H1 (cell line): ENCODE data around the gene POU3F1. TPM values are rescaled to one million over a fixed set of nuclear protein-coding genes. Genes with fewer than 3 reads are reported as not detected.

Experiments
- E2F6 ChIP-seq: IDR thresholded peaks from 2 replicates; pipeline ENCODE4 v1.6.1; 2012; ENCODE audit warnings: inconsistent platforms
- POU5F1 ChIP-seq: IDR thresholded peaks from 2 replicates; pipeline ENCODE4 v1.6.1; 2011; ENCODE audit warnings: low read depth, mild to moderate bottlenecking, low read length, moderate library complexity
- polyA plus RNA-seq, 7 experiments: library from polyadenylated mRNA; depleted of rRNA in 3 of 7; stranded (reverse) in 5 of 7; unstranded in 2 of 7; fragments of >200 nt in 5 of 7; fragments of 200-250 nt in 2 of 7; gene quantifications; 1 replicate in 5 of 7; 2 replicates in 1 of 7; 4 replicates in 1 of 7; pipeline versions ENCODE4 v1.2.1 to v1.2.3, GENCODE V29; 2011 to 2013; ENCODE audit warnings: missing spikeins in 2 of 7, mixed read lengths in 2 of 7
- total RNA-seq: library from RNA; stranded (reverse); fragmentation: NEBNext Ultra II Directional; extraction: Animal tissue kit (Norgen Biotek cat#: 25700); gene quantifications from 2 replicates; pipeline ENCODE4 v1.2.1, GENCODE V29; 2021

POU3F1 gene
- total and polyA plus RNA-seq, 2 of the 8 experiments (the other 6 are each of a cell fraction or from before 2014, with no cell fraction given): 4.2 to 10.8 TPM

DNA sequence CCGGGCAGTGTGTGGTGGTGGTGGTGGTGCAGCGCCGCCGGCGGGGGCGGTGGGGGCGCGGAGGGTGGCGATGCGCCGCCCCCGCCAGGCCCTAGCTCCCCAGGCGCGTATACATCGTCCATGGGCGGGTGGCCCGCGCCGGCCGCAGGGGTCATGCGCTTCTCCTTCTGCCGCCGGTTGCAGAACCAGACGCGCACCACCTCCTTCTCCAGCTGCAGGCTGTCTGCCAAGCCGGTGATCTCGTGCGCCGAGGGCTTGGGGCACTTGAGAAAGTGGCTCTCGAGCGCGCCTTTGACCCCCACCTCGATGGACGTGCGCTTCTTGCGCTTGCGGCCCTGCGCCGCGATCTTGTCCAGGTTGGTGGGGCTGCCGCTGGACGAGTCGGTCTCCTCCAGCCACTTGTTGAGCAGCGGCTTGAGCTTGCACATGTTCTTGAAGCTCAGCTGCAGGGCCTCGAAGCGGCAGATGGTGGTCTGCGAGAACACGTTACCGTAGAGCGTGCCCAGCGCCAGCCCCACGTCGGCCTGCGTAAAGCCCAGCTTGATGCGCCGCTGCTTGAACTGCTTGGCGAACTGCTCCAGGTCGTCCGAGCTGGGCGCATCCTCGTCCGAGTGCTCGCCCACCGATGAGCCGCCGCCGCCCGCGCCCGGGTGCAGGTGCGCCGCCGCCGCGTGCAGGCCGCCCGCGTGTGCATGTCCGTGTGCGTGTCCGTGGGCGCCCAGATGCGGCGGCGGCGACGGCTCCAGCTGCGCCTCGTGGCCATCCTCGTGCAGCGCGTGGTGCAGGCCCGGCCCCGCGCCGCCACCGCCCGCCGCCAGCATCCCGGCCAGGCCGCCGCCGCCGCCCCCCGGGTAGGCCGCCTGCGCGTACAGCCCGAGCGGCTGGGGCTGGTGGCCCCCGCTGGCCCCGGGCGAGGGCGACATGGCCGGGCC is 926 bp downstream of the POU3F1 start (continued):
- TF ChIP-seq E2F6: peak; percentile 95
- TF ChIP-seq POU5F1: no peak
